Epithelial cell of esophagus (primary cell): ENCODE results near the gene SRPK3.
"Not testable (repeated sequence)": the region's sequence is repeated elsewhere in the genome, so short reads cannot be mapped to it uniquely, and the experiment has no call there.

Experiments used
- DNase-seq: peaks from one replicate; pipeline ENCODE4 v3.0.0; 2010; ENCODE audit warnings: low read depth
- H3K4me3 ChIP-seq: 2 replicates; pipeline ENCODE4 v1.5.1; 2011; ENCODE audit warnings: mild to moderate bottlenecking, low read length, control low read depth
- CTCF ChIP-seq: IDR thresholded peaks from 2 replicates; pipeline ENCODE4 v1.5.1; 2011; ENCODE audit warnings: low read depth, mild to moderate bottlenecking, low read length, control low read depth, inconsistent platforms; ENCODE audit not compliant: insufficient read depth; ENCODE audit errors: missing control alignments

Gene SRPK3

GRCh38 chrX:153814591-153815315 lies 33.9 kb downstream of the SRPK3 start:
- TF ChIP-seq CTCF = no peak
- H3K4me3 ChIP-seq = no peak overlapping the region
- no peak for DNase-seq

GRCh38 chrX:153816831-153817690 lies 36.2 kb downstream of the SRPK3 start:
- no peak overlapping the region for H3K4me3 ChIP-seq
- no peak for DNase-seq
- no peak for TF ChIP-seq CTCF

- not testable (repeated sequence) for DNase-seq
Measured at GRCh38 chrX:153818064-153818463, 37.2 kb downstream of the SRPK3 start.

GRCh38 chrX:153818571-153819383 lies 37.9 kb downstream of the SRPK3 start:
- DNase-seq = no peak
- TF ChIP-seq CTCF = no peak
- no peak overlapping the region for H3K4me3 ChIP-seq

More at GRCh38 chrX:153818064-153818463, 37.2 kb downstream of the SRPK3 start:
- H3K4me3 ChIP-seq = not testable (repeated sequence)

GRCh38 chrX:153819384-153820040 lies 38.7 kb downstream of the SRPK3 start:
- no peak overlapping the region for H3K4me3 ChIP-seq

GRCh38 chrX:153820601-153821000 lies 39.8 kb downstream of the SRPK3 start:
- TF ChIP-seq CTCF = no peak
- no peak for DNase-seq
- no peak overlapping the region for H3K4me3 ChIP-seq

More at GRCh38 chrX:153819384-153820040, 38.7 kb downstream of the SRPK3 start:
- no peak for DNase-seq
- no peak for TF ChIP-seq CTCF
